Activated CD4-positive, alpha-beta T cell treated with anti-CD3 and anti-CD28 coated beads, Interleukin-2, amount 50 U/mL, for 16 hours (primary cell): Measurements from ENCODE around the gene CHPF2.

Experiments used
- DNase-seq: peaks from one replicate; pipeline ENCODE4 v3.0.0-alpha.2; 2020

CHPF2 gene

GRCh38 chr7:151205730-151206129 is 26.6 kb upstream of the CHPF2 start:
- no peak for DNase-seq

- DNase-seq: peak; percentile 18
These were observed 25.4 kb upstream of the CHPF2 start for GRCh38 chr7:151206914-151207313.

DNA sequence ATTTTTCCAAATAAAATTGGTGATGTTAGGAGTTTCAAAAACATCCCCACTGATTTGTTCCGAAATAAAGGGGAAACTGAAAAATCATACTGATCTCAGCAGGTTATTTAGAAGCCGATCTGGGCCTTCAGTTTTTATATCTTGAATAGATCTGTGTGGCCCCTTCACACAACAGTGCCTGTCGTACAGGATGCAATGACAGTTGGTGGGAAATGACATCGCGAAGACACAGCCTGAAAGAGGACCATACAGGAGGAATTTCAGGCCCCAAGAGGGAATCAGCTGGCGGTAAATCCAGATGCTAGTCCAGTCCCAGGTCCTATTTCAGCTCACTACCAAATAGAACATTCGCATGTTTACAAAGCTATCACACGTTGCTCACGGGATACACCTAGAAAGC is 25.0 kb upstream of the CHPF2 start:
- no peak for DNase-seq

GRCh38 chr7:151207804-151208203 is 24.5 kb upstream of the CHPF2 start:
- DNase-seq: no peak

DNA sequence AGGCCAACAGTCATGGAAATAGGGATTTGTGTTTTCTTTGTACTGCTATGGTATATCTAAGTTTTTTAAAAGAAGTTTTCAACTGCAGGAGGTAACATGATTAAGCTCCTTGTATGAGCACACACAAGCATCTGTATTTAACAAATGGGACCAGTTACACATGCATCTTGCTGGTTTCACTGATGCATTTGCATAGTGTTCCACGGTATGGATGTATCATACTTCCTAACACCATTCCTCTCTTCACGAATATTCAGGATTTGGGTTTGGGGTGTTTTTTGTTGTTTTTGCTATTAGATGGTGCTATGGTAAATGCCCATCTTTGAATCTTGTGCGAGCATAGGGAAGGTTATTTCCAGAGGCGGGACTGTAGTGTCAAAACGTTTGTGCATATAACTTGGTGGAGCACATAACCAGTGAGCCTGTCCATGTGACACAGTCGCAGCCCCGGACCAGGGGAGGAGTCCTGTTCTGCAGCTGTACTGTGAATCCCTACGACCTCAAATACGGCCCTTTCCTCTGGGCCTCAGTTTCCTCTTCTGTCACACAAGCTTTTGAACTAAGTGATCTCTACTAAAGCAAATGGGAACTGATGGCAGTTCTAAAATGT is 23.9 kb upstream of the CHPF2 start:
- no peak for DNase-seq

GRCh38 chr7:151209588-151209987 is 22.7 kb upstream of the CHPF2 start:
- no peak for DNase-seq

- no peak for DNase-seq
These were observed 22.0 kb upstream of the CHPF2 start, which contains the start of gene H2BK1 for GRCh38 chr7:151210087-151210854. Gene H2BK1 (minus strand): TSS chr7:151210488. CDS start chr7:151210318, 170 bp downstream.

GRCh38 chr7:151211155-151211772 is 21.0 kb upstream of the CHPF2 start:
- DNase-seq: no peak

DNA sequence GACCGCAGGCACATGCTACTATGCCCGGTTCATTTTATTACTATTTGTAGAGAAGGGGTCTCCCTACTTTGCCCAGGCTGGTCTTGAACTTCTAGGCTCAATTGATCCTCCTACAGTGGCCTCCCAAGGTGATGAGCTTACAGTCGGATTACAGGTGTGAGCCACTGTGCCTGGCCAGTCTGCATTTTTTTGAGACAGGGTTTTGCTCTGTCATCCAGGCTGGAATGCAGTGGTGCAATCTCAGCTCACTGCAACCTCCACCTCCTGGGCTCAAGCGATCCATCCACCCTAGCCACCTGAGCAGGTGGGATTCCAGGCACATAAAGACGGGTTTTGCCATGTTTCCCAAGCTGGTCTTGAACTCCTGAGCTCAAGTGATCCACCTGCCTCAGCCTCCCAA is 19.7 kb upstream of the CHPF2 start:
- DNase-seq: no peak

- DNase-seq: no peak
These were observed 18.5 kb upstream of the CHPF2 start for GRCh38 chr7:151213826-151214225.

GRCh38 chr7:151215396-151215795 is 16.9 kb upstream of the CHPF2 start:
- DNase-seq: no peak

GRCh38 chr7:151218170-151218569 is 14.1 kb upstream of the CHPF2 start:
- DNase-seq: no peak

- DNase-seq: no peak
These were observed 8.6 kb upstream of the CHPF2 start for GRCh38 chr7:151223728-151224127.

DNA sequence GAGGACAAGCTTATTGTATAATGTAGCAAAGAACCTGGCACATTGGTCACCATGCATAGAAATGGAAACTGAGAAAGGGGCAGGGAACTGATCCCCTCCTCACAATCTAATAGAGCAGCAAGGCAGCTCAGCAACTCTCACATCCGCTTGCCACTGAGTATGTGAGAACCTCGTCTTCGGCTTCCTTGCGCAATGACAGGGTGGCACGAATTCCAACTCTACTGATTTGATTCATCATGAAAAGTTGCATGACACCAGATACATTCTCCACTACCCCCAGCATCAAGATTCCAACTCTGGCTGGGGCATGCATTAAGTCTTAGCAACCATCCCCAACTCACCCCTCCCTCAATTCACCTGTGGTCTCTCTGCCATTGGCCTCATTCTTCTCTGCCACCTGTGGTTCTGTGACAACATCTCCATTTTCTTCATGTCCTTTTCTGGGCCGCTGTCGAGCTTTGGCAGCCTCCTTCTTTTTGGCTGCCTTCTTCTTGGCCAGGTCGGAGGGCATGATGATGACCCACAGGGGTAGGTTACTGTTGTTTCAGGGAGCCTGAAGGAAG is 6.3 kb upstream of the CHPF2 start:
- DNase-seq: no peak

GRCh38 chr7:151226560-151226874 is 5.8 kb upstream of the CHPF2 start:
- DNase-seq: no peak

DNA sequence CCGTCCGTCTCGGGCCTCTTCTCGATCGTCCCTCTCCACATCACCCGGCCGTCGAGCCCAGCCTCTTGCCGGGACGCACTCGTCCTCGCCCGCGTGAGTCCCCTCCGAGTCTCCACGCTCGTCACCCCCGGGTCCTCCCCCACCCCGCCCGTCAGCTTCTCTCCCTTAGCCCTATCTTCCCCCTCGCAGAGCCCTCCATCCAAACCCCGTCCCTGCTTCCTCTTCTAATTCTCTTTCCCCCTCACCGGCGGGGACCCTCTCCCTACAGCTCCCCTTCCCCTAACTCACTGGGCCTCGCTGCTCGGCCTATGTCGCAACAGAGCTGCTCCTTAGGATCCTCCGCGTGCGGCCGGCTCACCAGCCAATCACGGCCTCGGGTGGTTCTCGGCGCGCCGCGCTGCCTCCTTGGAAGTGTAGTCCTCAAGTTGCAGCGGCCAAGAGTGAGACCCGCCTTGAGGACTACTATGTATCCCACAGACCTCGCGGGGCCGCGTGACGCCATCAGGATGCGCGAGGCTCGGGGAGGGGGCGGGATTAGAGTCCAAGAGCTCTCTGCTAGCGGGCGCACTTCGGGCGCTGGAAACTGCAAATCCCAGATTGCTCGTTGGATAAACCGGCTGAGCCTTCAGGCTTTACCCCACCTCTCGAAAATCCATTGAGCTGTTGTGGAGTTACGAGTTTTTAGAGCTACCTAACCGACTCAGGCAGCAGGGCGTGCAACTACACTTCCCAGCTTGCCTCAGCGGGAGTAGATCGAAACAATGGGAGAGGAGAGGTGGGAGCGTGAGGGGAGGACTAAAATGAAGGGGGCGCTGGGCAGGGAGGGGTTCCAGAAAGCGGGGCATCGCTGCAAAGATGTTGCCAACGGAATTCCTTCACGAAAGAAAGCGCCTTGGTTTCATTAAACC is 5.2 kb upstream of the CHPF2 start, which contains the start of gene ABCF2:
Gene ABCF2 (minus strand): TSS at position 331 of the 908 bp plus-strand sequence. CDS start 747 bp downstream, outside the sequence.
- peak; percentile 99 for DNase-seq

DNA sequence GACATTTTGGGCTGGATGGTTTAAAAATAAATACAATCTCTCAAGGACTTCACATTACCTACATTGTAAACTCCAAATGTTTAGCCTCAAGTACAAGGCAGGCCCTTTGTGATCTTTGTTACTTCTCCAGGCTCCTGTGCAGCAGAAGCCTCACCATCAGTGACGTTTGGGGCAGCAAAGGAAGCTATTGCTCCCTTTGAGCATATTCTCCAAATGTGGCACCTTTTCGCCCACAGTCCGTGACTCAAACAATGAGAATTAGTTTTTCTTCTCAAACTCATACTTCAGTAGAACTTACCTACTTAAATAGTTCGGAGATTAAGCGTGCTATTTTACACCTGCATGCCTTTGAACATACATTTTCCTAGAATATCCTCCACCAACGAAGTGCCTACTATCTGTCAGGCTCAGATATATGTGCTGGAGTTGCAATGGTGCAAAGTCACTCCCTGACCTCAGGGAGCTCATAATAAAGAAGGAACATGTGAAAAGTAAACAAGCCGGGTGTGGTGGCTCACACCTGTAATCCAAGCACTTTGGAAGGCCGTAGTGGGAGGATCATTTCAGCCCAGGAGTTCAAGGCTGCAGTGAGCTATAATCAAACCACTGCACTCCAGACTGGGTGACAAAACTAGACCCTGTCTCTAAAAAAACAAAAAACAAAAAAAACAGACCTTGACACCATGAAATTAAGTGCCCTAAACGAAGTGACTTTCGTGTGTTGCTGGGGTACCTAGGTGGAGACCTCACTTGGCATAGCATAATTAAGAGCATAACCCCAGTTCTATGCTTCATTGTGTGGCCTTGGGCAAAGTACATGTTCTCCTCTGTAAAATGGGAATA is 4.0 kb upstream of the CHPF2 start:
- DNase-seq: no peak

DNA sequence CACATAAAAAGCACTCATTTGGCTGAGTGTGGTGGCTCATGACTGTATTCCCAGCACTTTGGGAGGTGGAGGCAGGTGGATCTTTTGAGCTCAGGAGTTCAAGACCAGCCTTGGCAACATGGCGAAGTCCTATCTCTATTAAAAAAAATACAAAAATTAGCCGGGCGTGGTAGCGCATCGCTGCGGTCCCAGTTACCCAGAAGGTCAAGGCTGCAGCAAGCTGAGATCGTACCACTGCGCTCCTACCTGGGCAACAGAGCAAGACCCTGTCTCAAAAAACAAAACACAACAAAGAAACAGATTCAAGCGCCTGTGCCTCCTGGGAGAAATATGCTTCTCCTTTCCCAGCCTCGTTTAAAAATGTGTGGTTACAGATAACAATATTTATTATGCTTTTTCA is 3.0 kb upstream of the CHPF2 start:
- DNase-seq: no peak

- DNase-seq: no peak
These were observed 1.2 kb upstream of the CHPF2 start for GRCh38 chr7:151231080-151231479.

GRCh38 chr7:151232917-151233701 is 826 bp downstream of the CHPF2 start:
- peak; percentile 79 for DNase-seq

DNA sequence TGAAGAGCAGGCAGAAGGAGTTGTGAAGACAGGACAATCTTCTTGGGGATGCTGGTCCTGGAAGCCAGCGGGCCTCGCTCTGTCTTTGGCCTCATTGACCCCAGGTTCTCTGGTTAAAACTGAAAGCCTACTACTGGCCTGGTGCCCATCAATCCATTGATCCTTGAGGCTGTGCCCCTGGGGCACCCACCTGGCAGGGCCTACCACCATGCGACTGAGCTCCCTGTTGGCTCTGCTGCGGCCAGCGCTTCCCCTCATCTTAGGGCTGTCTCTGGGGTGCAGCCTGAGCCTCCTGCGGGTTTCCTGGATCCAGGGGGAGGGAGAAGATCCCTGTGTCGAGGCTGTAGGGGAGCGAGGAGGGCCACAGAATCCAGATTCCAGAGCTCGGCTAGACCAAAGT is 1.5 kb downstream of the CHPF2 start:
- DNase-seq: no peak
